HG02870 (cell line): ENCODE results near the gene IGF2R.
"Not testable (repeated sequence)": the region's sequence is repeated elsewhere in the genome, so short reads cannot be mapped to it uniquely, and the experiment has no call there.

Experiments used
- ATAC-seq: cut with Tn5 transposase; IDR thresholded peaks from one replicate; pipeline ENCODE4 v1.9.1; 2021; ENCODE audit warnings: mild to moderate bottlenecking, moderate library complexity; ENCODE audit not compliant: unreplicated experiment

The IGF2R gene

DNA sequence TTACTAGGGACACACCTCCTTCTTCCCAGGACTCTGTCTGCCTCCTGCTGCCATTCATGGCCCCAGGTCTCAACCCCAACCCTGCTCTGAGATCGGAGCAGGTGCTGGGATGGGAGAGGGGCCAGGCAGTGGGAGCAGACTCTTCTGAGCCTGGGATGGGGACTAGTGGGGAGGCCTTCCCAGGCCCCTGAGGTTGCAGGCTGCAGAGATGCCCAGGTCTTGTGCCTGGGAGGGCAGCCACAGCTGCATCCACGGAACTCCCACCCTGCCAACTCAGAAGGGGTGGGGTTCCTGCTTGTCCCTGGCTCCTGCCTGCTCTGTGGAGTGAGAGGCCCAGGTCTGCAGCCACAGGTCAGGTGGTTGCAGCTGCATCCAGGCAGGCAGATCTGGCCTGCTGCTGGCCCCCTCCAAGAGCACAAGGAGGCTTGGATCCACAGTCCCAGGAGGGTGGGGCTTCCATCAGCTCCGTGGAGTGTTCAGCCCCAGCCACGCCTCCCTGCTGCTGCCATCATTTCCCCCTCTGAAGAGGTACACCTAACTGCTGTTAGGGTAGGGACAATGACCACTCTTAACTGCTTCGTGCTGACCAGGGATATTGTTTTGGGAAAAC lies 149.8 kb downstream of the IGF2R start:
- no peak for ATAC-seq

DNA sequence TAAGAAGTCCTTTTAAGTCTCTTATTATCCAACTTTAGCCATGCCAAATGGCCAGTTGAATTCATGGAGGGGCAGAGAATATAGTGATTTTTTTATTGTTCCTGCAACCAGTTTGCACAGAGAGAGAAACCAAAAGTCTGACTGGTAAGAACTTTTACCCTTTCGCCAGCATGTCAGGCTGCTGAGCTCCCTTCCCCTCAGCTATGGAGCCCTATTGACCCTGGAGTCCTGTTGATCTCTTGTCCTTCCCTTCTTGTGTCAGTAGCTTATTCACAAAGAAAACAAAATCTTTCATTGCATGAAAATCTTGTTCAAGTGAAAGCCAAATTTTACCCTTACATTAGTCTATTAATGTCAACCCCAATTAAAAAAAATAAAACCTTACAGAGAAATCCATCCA lies 151.2 kb downstream of the IGF2R start:
- ATAC-seq, result no peak

DNA sequence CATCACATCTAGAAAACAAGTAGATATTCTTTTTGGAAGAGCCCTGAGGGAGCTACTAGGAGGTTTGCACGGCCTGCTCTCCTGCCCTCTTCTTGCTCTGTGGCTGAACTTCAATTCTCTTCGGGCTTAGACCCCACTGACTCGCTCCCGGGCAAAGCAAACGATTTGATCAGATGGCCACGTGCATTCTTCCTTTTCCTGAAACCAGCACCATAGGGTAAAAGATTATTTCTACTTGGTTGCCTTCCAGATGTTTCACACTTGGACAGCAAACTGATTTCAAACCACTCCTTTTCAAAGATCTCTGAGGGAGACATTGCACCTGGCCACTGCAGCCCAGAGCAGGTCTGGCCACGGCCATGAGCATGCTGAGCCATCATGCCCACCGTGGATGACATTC lies 152.7 kb downstream of the IGF2R start, which contains the start of gene SLC22A1:
TSS of gene SLC22A1 (plus strand) at position 258 of the 400 bp plus-strand sequence. CDS start at position 379, 121 bp downstream.
- ATAC-seq, result no peak

- ATAC-seq, result no peak
Observed at GRCh38 chr6:160121981-160122380, 153.1 kb downstream of the IGF2R start.

- ATAC-seq, result no peak
Observed at GRCh38 chr6:160122744-160123143, 153.9 kb downstream of the IGF2R start.

DNA sequence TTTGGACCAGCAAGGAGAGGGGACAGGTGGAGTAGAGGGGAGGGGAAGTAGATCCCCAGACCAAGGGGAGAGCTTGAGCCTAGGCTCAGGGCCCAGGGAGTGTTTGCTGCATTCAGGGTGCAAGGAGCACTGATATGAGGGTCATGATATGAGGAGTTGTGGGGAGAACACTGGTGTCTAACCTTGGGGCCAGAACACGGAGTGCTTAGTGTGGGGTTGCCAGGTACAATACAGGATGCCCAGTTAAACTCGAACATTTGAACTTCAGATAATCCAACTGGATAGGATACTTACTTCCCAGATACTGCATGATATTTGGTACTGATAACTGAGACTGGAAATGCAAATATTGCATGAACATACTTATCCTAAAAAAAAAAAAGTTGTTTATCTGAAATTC lies 155.1 kb downstream of the IGF2R start:
- no peak for ATAC-seq

DNA sequence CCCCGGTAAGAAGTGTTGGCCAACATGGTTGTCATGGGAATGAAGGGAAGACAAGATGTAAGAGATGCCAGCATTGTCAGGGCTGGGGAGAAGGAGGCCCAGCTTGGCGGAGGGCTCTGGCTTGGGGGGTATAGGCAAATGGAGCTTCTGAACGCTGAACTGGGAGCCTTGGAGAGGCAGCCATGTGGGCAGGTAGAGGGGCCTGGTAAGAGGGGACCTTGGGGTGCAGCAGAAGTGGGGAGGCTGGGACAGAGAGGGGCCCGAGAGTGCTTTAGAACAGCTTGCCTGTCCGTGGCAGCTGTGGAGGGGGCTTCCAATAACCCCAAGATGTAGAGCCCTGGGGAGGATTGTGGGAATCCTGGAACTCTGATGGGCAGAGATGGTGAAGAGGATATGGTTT lies 155.7 kb downstream of the IGF2R start:
- ATAC-seq, result no peak

DNA sequence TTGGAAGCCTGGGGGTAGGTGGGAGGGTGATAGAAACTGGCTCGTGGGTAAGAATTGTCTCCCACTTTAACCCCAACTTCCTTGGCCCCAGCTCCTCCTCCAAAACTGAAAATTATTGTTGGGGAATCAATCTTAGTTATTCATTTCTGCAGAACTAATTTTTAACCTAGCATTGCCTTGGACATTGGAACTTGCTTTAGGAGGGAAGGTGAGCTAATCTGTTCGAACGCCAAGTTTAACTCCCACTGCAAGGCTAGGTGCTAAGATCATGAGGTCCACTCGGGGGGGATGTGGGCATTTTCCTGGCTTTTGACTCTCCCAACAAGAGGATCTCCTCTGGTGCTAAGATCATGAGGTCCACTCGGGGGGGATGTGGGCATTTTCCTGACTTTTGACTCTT lies 156.2 kb downstream of the IGF2R start:
- not testable (repeated sequence) for ATAC-seq

DNA sequence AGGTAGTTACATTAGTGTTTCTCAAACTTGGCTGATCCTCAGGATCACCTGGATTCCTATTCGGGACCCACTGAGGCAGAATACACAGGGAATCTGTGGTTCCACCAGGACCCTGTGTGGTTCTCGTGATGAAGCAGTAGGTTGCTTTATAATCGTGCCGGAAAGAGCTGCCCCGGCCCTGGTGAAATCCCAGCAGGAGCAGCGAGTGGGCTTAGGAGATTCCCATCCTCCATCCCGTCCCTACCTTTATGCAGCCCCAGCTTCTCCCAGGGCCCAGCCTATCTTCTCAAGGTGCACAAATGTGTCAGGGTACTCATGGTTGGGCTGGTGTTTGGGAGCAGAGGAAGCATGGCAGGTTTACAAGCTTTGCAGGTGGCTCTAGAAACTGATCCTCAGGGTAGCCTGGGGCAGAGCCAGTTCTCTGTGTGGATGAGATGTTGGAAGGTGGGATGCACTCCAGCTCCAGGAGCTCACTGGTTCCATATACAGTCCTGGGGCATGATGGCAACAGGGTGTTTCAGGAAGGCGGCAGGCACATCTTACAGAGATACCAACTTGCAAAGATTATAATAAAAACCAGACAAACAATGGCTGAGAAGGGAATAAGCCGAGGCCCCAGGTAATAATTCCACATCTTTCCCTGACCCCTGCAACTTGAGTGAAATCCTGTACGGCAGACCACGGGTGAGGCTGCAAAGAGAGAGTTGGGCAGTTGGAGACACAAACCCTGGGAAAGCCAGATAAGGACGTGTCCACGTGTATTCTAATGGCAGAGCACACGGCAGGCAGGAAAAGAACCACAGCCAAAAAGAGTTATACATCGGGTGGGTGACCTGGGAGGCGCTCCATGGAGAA lies 158.6 kb downstream of the IGF2R start:
- no peak for ATAC-seq

- no peak for ATAC-seq
Observed at GRCh38 chr6:160128125-160128683, 159.3 kb downstream of the IGF2R start.

- no peak for ATAC-seq
Observed at GRCh38 chr6:160128879-160129516, 160.1 kb downstream of the IGF2R start.

- no peak for ATAC-seq
Observed at GRCh38 chr6:160129881-160130615, 161.2 kb downstream of the IGF2R start.

GRCh38 chr6:160130729-160131484 lies 162.0 kb downstream of the IGF2R start:
- no peak for ATAC-seq

- no peak for ATAC-seq
Observed at GRCh38 chr6:160131636-160132296, 162.9 kb downstream of the IGF2R start.

- ATAC-seq, result no peak
Observed at GRCh38 chr6:160132297-160132637, 163.4 kb downstream of the IGF2R start.

DNA sequence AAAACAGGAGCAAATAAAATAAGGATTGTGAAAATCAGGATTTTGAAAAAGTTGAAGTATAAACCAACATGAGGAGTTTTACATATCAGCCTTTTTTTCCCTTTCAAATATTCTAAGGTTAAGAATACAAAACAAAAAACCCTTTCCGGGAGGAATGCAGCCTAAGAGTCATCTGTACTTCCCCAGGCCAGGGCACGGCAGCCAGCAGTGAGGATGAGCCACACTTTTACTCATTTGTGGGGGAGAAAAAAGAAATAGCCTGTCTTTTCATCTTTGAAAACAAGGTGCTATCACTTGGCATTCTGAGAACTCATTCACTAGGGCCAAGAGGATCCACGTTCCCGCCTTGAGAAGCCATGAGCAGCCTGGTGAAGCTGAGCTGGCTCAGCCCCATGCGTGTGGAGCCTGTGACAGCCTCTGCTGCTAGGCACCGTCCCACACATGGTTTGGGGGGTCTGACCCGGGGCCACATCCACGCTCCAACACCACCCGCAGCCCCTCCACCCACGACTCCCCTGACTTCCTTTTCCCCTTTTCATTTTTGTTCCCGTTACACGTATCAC lies 164.0 kb downstream of the IGF2R start:
- no peak for ATAC-seq

GRCh38 chr6:160133441-160134336 lies 164.8 kb downstream of the IGF2R start:
- ATAC-seq, result no peak

- not testable (repeated sequence) for ATAC-seq
Observed at GRCh38 chr6:160134337-160134751, 165.5 kb downstream of the IGF2R start.
